ENCODE data around the gene LSM14B.
"Not testable (repeated sequence)": the region's sequence is repeated elsewhere in the genome, so short reads cannot be mapped to it uniquely, and the experiment has no call there.

The LSM14B gene

GRCh38 chr20:62145688-62146018 lies 23.4 kb downstream of the LSM14B start:
- TF ChIP-seq, protein P1, sequence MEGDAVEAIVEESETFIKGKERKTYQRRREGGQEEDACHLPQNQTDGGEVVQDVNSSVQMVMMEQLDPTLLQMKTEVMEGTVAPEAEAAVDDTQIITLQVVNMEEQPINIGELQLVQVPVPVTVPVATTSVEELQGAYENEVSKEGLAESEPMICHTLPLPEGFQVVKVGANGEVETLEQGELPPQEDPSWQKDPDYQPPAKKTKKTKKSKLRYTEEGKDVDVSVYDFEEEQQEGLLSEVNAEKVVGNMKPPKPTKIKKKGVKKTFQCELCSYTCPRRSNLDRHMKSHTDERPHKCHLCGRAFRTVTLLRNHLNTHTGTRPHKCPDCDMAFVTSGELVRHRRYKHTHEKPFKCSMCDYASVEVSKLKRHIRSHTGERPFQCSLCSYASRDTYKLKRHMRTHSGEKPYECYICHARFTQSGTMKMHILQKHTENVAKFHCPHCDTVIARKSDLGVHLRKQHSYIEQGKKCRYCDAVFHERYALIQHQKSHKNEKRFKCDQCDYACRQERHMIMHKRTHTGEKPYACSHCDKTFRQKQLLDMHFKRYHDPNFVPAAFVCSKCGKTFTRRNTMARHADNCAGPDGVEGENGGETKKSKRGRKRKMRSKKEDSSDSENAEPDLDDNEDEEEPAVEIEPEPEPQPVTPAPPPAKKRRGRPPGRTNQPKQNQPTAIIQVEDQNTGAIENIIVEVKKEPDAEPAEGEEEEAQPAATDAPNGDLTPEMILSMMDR (IDR thresholded peaks at IDR 0.05; ENCODE audit: low read depth, low read length, missing control alignments), result no peak
- DNase-seq (ENCODE audit: low read depth), result no peak
- in situ Hi-C loops (cut with HindIII; ENCODE audit: low sequenced_read_pairs), result no loop called here
- H3K4me3 ChIP-seq (ENCODE audit: low read depth, low read length), result no peak overlapping the region

- no peak for DNase-seq (ENCODE audit: low read depth)
- TF ChIP-seq, protein P1 (IDR thresholded peaks at IDR 0.05; ENCODE audit: low read depth, low read length, missing control alignments), result no peak
- no peak overlapping the region for H3K4me3 ChIP-seq (ENCODE audit: low read depth, low read length)
- in situ Hi-C loops (cut with HindIII; ENCODE audit: low sequenced_read_pairs), result no loop called here
Measured at GRCh38 chr20:62146019-62146755, 23.9 kb downstream of the LSM14B start.

DNA sequence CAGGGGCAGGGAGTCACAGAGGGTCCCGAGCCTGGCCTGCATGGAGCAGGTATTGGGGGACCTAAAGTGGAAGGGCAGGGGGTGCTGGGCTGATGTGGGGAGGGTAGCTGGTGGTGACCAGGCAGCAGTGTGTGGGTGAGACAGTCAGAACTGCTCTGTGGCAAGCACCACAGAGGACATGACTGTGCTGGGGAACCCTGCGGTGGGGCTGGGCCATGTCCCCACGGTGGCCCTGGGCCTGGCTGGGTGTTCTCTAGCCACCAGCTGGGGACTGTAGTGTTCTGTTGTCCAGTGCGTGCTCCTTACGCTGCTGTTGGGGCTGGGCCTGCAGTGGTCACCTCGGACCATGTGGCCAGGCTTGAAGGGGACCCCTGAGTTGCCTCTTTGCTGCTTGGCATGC lies 24.9 kb downstream of the LSM14B start:
- no peak overlapping the region for H3K4me3 ChIP-seq (ENCODE audit: low read depth, low read length)
- no peak for DNase-seq (ENCODE audit: low read depth)
- TF ChIP-seq, protein P1 (IDR thresholded peaks at IDR 0.05; ENCODE audit: low read depth, low read length, missing control alignments), result no peak
- in situ Hi-C loops (cut with HindIII; ENCODE audit: low sequenced_read_pairs), result no loop called here

DNA sequence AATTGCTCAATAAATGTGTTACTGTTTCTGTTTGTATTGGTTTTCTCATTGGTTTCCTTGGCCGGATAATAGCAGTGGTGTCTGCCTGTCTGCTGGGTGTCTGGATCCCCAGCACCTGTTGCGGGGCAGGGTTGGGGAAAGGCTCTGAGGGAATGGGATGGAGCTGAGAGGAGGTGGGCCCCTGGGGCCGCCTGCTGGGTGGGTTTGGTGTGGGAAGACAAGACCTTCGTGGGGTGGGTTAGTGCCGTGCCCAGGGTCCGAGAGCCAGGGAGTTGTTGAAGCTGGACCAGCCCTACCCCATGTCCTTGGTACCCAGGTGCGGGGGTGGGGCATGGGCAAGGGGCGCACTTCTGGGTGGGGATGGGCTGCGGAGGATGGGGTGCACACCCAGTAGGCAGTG lies 25.3 kb downstream of the LSM14B start:
- in situ Hi-C loops (cut with HindIII; ENCODE audit: low sequenced_read_pairs), result no loop called here
- H3K4me3 ChIP-seq (ENCODE audit: low read depth, low read length), result no peak overlapping the region
- DNase-seq (ENCODE audit: low read depth), result no peak
- TF ChIP-seq, protein P1 (IDR thresholded peaks at IDR 0.05; ENCODE audit: low read depth, low read length, missing control alignments), result no peak

- in situ Hi-C loops (cut with HindIII; ENCODE audit: low sequenced_read_pairs); DNase-seq (ENCODE audit: low read depth); H3K4me3 ChIP-seq (ENCODE audit: low read depth, low read length): not testable (repeated sequence)
Measured at GRCh38 chr20:62148383-62148782, 26.1 kb downstream of the LSM14B start.

GRCh38 chr20:62148908-62149314 lies 26.6 kb downstream of the LSM14B start:
- TF ChIP-seq, protein P1 (IDR thresholded peaks at IDR 0.05; ENCODE audit: low read depth, low read length, missing control alignments), result no peak
- in situ Hi-C loops (cut with HindIII; ENCODE audit: low sequenced_read_pairs), result no loop called here
- no peak for DNase-seq (ENCODE audit: low read depth)
- H3K4me3 ChIP-seq (ENCODE audit: low read depth, low read length), result no peak overlapping the region

GRCh38 chr20:62149532-62150309 lies 27.4 kb downstream of the LSM14B start:
- in situ Hi-C loops (cut with HindIII; ENCODE audit: low sequenced_read_pairs), result no loop called here
- TF ChIP-seq, protein P1 (IDR thresholded peaks at IDR 0.05; ENCODE audit: low read depth, low read length, missing control alignments), result no peak

More at GRCh38 chr20:62149532-62150309, 27.4 kb downstream of the LSM14B start:
- DNase-seq (ENCODE audit: low read depth), result no peak
- H3K4me3 ChIP-seq (ENCODE audit: low read depth, low read length), result no peak overlapping the region

Measured in astrocyte of the cerebellum (primary cell).